IMR-90 (cell line): Measurements from ENCODE around the gene PDZD2.

Source experiments
- BHLHE40 ChIP-seq: fragments of 150-350 bp; IDR thresholded peaks from 2 replicates; pipeline ENCODE4 v1.6.1; 2016; ENCODE audit warnings: mild to moderate bottlenecking, low read depth, low read length
- CEBPB ChIP-seq: IDR thresholded peaks from 2 replicates; pipeline ENCODE4 v1.6.1; 2012; ENCODE audit warnings: low read depth, low read length, improper control_type of control experiment
- CTCF ChIP-seq: conservative IDR thresholded peaks from 2 replicates; pipeline ENCODE4 v1.5.1; 2012; ENCODE audit warnings: mild to moderate bottlenecking, low read depth, low read length, improper control_type of control experiment
- ELK1 ChIP-seq: fragments of 150-350 bp; IDR thresholded peaks from 2 replicates; pipeline ENCODE4 v1.6.1; 2016; ENCODE audit warnings: low read depth, mild to moderate bottlenecking, low read length, moderate library complexity, borderline replicate concordance
- MAFK ChIP-seq: IDR thresholded peaks from 2 replicates; pipeline ENCODE4 v1.6.1; 2012; ENCODE audit warnings: low read depth, low read length, improper control_type of control experiment
- MXI1 ChIP-seq: IDR thresholded peaks from 2 replicates; pipeline ENCODE4 v1.6.1; 2012; ENCODE audit warnings: low read depth, mild to moderate bottlenecking, low read length, moderate library complexity, borderline replicate concordance
- POLR2A ChIP-seq: IDR thresholded peaks from 2 replicates; pipeline ENCODE4 v1.6.1; 2012; ENCODE audit warnings: mild to moderate bottlenecking, low read depth, low read length
- RCOR1 ChIP-seq: IDR thresholded peaks from 2 replicates; pipeline ENCODE4 v1.6.1; 2012; ENCODE audit warnings: mild to moderate bottlenecking, low read length, improper control_type of control experiment; ENCODE audit not compliant: insufficient replicate concordance
- RFX5 ChIP-seq: IDR thresholded peaks from 2 replicates; pipeline ENCODE4 v1.8.0; 2012; ENCODE audit warnings: low read depth, mild to moderate bottlenecking, low read length, moderate library complexity
- SMC3 ChIP-seq: fragments of 150-350 bp; IDR thresholded peaks from 2 replicates; pipeline ENCODE4 v1.6.1; 2016; ENCODE audit warnings: low read depth, mild to moderate bottlenecking, antibody characterized with exemption, low read length, moderate library complexity
- USF2 ChIP-seq: fragments of 150-350 bp; IDR thresholded peaks from 2 replicates; pipeline ENCODE4 v1.6.1; 2017; ENCODE audit warnings: mild to moderate bottlenecking, antibody characterized with exemption, low read length, low read depth

- TF ChIP-seq CTCF, result no peak
- TF ChIP-seq RCOR1, result no peak
- TF ChIP-seq MAFK, result no peak
- no peak for TF ChIP-seq POLR2A
- no peak for TF ChIP-seq BHLHE40
- TF ChIP-seq SMC3, result no peak
- no peak for TF ChIP-seq RFX5
- no peak for TF ChIP-seq CEBPB
- TF ChIP-seq MXI1, result no peak
- no peak for TF ChIP-seq USF2
- TF ChIP-seq ELK1, result no peak
Measured at GRCh38 chr5:32090026-32090754, 451.3 kb downstream of the PDZD2 start.
